Endometrial microvascular endothelial cells (primary cell): ENCODE measurements around the gene ASCC2. TPM values are rescaled to one million over a fixed set of nuclear protein-coding genes. Genes with fewer than 3 reads are reported as not detected.
"Not testable (repeated sequence)": the region's sequence is repeated elsewhere in the genome, so short reads cannot be mapped to it uniquely, and the experiment has no call there.

Experiments used
- in situ Hi-C: cut with HindIII; loops from 2 replicates; pipeline ENCODE4 v1.10.0; 2017; ENCODE audit warnings: low sequenced_read_pairs, low pct_unique_long_range_greater_than_20kb; ENCODE audit errors: inconsistent ontology term
- total RNA-seq: library from RNA; depleted of rRNA; stranded (reverse); fragments of >200 nt; gene quantifications from one replicate; pipeline ENCODE4 v1.2.3, GENCODE V29; 2015; ENCODE audit errors: inconsistent ontology term

ASCC2 gene
- total RNA-seq, 1 donor from 2014 or later, result 40.9 TPM

- in situ Hi-C loops, result no loop called here
Measured at GRCh38 chr22:29768052-29768693, 69.9 kb downstream of the ASCC2 start.

- in situ Hi-C loops, result no loop called here
Measured at GRCh38 chr22:29767171-29768051, 70.7 kb downstream of the ASCC2 start, which contains the start of gene UQCR10. Gene UQCR10, plus strand, starts transcription at chr22:29767369. Its CDS starts 30 bp downstream, at chr22:29767399.

DNA sequence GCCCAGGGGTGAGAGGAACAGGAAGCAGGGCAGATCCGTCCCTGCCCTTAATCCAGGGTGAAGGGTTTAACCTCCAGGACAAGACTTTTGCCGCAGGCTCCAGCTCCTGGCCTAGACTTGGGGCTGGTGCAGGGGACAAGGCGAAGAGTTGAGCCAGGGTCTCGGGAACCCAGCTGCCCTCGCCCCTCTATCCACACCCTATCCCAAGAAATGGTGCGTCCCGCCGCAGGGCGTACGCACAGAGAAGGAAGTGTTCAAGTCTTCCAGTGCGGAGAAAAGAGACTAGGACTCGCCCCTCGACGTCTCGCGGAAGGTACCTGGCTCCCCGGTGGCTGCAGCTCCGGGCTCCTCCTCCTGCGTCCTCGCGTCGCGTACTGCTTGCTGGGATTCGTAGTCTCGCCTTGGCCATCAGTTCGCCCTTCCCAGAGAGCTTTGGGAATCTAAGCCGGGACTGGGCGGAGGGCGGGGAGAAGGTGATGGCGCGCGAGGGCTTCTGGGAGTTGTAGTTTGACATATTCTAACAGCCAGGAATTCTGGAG is 71.4 kb downstream of the ASCC2 start, which contains the start of gene ZMAT5:
Gene ZMAT5 (minus strand): TSS at position 376 of the 539 bp plus-strand sequence. CDS start 18,463 bp downstream, outside the sequence.
- in situ Hi-C loops, result no loop called here

DNA sequence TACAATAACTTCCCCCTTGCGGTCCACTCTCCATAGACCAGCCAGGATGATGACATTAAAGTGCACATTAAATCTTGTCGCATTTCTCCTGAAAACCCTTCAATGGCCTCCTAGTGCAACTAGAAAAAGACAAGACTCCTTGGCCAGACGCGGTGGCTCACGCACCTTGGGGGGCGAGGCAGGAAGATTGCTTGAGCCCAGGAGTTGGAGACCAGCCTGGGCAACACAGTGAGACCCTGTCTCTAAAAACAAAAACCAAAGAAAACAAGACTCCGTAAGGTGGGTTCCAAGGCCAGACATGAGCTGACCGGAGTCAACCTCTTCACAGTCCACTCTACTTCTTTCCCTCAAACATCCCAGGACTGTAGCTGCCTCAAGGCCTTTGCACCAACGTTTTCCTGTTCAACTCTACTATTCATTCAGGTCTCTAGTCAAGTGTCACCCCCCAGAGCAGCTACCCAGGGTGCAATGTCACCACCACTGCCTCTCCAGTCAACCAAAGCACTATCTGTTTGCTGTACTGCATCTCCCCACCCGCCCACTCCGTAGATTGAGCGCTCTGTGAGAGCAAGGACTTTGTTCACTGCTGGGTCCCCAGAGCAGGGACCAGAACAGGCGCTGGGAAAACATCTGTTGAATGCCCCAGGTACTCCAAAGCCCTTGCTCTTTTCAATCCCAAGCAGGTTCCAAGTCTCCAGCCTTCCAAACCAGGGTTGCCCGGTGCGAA is 72.0 kb downstream of the ASCC2 start:
- in situ Hi-C loops, result no loop called here

GRCh38 chr22:29762263-29762662 is 75.8 kb downstream of the ASCC2 start:
- in situ Hi-C loops, result no loop called here

DNA sequence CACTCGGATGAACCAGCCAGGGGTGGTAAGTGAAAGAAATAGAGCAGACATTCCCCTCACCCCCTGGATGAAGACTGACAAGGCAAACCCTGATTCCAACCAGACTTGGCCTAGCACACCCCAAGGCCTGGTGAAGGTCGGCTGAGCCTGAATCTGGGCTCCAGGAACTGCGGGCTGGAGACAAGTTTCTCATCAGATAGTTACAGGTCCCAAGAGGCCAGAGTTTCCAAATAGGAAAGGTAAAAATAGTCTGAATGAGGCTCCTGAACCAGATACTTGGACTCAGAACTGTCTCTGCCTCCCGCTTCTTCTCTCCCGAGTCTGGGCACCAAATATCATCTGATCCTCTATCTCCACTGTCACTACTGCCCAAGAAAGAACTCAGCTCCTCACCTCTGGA is 79.1 kb downstream of the ASCC2 start:
- in situ Hi-C loops, result no loop called here

- in situ Hi-C loops, result no loop called here
Measured at GRCh38 chr22:29758068-29758622, 79.9 kb downstream of the ASCC2 start.

DNA sequence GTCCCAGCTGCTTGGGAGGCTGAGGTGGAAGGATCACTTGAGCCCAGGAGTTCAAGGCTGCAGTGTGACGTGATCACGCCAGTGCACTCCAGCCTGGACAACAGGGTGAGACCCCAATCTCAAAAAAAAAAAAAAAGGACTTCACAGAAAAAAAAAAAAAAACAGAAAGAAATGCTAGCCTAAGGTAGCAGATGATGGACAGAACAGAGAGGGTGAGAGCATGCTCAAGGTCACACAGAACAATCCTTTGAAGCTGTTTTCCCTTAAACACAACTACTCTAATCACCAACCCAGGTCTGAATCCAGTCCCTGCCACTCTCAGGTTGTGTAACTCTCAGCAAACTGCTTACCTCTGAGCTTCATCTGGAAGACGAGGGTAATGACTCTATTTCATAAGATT is 81.0 kb downstream of the ASCC2 start:
- in situ Hi-C loops, result no loop called here

DNA sequence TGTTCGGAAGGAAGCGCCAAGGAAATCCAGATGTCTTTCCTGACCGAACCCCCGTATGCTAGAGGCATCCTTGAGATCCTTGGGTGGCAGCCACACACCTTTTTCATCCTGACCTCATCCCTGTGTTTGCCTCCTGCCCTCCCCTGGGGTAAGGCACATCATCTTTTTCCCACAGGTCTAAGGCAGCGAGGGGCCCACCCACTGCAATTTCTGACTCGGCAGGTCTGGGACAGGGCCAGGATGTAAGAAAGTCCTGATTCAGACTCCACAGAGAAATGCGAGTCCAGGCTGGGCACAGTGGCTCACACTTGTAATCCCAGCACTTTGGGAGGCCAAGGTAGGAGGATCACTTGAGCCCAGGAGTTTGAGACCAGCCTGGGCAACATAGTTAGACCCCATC is 81.7 kb downstream of the ASCC2 start:
- in situ Hi-C loops, result no loop called here

- in situ Hi-C loops, result no loop called here
Measured at GRCh38 chr22:29755889-29756288, 82.2 kb downstream of the ASCC2 start.

DNA sequence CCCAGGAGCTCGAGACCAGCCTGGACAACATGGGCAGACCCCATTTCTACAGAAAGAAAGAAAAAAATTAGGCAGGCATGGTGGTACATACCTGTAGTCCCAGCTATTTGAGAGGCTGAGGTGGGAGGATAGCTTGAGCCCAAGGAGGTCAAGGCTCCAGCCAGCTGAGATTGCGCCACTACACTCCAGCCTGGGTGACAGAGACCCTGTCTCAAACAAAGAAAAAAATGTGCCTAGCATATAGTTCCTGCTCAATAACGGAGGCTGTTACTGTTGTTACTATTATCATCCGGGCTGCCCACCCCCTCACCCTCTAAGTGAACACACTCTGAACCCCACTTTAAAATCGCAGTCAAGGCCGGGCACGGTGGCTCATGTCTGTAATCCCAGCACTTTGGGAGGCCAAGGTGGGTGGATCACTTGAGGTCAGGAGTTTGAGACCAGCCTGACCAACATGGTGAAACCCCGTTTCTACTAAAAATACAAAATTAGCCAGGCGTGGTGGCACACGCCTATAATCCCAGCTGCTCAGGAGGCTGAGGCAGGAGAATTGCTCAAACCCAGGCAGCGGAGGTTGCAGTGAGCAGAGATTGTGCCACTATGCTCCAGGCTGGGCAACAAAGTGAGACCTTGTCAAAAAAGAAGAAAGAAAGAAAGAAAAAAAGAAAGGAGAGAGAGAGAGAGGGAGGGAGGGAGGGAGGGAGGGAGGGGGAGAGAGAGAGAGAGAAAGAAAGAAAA is 83.2 kb downstream of the ASCC2 start:
- in situ Hi-C loops, result not testable (repeated sequence)

DNA sequence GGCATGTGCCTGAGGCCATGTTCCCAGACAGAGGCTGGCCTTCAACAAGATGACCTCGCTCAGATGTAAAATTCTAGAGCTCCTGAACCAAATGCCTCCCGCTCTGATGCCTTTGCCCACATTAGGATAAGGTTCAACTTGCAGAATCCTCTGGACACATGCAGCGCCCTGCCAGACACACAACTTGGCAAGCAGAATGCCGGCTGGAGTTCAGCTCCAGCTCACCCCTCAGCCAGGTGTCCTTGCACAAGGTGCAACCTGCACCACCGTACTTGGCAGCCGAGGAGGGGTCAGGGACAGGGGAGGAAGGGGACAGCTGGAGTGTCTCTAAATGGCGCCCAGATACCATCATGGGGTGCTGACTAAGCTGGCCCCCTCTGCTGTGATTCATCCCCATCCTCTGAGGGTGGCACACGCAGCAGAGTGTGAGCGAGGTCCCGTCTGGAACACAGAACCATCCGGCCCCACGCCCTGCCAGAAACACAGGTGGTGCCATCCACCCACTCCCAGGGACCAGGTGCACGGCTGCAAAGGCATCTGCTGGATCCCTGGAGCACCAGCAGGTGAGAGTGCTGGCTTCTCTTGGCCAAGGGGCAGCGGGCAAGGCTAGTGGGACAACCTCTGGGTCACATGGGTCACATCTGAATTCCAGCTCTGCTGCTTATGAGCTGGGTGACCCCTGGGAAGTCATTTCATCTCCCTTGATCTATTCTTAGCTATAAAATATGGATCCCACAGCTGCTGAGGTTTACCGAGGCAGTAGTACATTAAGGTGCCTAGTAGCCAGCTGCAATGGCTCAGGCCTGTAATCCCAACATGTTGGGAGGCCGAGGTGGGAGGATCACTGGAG is 84.0 kb downstream of the ASCC2 start:
- in situ Hi-C loops, result no loop called here

DNA sequence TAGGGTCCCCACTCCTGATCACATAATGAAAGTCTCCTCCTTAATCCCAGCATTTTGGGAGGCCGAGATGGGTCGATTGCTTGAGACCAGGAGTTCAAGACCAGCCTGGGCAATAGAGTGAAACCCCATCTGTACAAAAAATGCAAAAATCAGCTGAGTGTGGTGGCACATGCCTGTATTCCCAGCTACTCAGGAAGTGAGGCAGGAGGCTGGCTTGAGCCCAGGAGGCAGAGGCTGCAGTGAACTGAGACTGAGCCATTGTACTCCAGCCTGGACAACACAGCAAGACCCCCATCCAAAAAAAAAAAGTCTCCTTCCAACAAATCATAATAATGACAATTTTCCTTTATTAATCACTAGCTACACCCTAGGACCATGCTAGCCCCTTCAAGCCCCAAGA is 86.4 kb downstream of the ASCC2 start:
- in situ Hi-C loops, result no loop called here

- in situ Hi-C loops, result no loop called here
Measured at GRCh38 chr22:29750559-29751538, 87.2 kb downstream of the ASCC2 start.

DNA sequence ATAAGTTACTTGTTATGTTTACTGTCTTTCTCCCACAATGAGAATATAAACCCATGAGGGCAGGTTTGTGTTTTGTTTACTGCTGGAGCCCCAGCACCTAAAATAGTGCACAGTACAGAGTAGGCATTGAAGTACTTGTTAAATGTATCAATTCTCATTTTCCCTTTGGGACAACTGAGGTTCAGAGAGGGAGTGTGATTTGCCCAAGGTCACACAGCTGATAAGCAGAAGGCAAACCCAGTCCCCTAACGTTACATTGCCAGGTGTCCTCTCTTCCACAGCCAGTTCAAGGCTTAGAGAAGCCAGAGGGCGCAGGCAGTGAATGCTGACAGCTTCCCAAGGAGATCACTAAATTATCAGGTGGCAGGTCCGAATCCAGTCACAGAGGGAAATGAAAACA is 88.0 kb downstream of the ASCC2 start:
- in situ Hi-C loops, result no loop called here

DNA sequence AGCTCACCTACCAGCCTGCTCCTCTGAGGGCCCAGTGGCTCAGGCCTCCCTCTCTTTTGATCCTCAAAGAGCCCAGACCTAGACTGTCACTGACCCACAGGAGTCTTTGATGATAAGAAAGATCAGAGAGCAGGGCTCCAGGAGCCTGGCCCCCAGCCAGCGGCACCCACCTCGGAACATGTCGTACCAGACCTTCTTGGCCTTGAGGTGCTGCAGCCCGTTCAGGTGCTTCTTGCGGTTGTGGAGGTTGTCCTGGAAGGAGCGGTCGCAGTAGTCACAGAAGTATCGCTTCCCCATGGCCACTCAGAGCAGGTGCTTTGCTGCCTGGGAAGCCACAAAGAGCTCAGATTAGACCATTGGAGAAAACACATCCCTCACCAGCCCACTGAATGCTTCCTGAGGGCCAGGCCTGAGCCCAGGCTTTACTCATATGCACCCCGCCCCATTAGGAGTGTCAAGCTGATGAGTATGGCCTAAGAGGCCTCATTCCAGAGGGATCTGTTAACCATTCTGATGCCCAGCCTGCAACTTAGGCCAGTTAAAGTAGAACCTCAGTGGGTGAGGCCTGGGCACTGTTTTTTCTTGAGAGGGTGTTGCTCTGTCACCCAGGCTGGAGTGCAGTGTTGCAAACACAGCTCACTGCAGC is 89.7 kb downstream of the ASCC2 start:
- in situ Hi-C loops, result no loop called here
